Retina (tissue), 1 donor: ENCODE measurements around the gene THAP11.
"Not testable (repeated sequence)": the region's sequence is repeated elsewhere in the genome, so short reads cannot be mapped to it uniquely, and the experiment has no call there.

Experiments used
- DNase-seq: peaks from one replicate; pipeline ENCODE4 v3.0.0-alpha.2; 2016

Gene THAP11

DNA sequence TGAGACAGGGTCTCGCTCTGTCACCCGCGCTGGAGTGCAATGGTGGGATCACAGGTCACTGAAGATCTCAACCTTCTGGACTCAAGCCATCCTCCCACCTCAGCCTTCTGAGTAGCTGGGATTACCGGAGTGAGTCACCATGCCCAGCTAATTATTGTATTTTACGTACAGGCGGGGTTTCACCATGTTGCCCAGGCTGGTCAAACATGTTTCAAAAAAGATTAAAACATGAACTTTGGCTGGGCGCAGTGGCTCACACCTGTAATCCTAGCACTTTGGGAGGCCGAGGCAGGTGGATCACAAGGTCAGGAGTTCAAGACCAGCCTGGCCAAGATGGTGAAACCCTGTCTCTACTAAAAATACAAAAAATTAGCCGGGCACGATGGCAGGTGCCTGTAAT lies 4.9 kb upstream of the THAP11 start:
- not testable (repeated sequence) for DNase-seq

GRCh38 chr16:67837811-67838210 lies 4.3 kb upstream of the THAP11 start:
- DNase-seq = no peak

- no peak for DNase-seq
Observed at GRCh38 chr16:67841198-67841815, 813 bp upstream of the THAP11 start.

DNA sequence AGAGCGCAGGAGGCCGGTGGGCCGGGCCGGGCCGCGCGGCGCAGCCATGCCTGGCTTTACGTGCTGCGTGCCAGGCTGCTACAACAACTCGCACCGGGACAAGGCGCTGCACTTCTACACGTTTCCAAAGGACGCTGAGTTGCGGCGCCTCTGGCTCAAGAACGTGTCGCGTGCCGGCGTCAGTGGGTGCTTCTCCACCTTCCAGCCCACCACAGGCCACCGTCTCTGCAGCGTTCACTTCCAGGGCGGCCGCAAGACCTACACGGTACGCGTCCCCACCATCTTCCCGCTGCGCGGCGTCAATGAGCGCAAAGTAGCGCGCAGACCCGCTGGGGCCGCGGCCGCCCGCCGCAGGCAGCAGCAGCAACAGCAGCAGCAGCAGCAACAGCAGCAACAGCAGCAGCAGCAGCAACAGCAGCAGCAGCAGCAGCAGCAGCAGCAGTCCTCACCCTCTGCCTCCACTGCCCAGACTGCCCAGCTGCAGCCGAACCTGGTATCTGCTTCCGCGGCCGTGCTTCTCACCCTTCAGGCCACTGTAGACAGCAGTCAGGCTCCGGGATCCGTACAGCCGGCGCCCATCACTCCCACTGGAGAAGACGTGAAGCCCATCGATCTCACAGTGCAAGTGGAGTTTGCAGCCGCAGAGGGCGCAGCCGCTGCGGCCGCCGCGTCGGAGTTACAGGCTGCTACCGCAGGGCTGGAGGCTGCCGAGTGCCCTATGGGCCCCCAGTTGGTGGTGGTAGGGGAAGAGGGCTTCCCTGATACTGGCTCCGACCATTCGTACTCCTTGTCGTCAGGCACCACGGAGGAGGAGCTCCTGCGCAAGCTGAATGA lies 606 bp downstream of the THAP11 start:
- DNase-seq = peak; percentile 87

DNA sequence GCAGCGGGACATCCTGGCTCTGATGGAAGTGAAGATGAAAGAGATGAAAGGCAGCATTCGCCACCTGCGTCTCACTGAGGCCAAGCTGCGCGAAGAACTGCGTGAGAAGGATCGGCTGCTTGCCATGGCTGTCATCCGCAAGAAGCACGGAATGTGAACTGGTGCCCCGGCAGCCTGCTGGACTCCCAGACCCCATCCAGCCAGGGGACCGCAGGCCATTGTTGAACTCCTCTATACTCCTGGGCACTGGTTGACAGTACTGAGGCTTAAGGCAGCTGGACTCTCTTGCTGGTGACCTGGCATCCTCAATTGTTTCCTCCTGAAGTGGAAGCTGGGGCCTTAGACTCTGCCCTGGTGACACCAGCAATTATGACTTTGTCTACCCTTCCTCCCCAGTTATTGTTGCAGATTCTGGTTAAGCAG lies 1.2 kb downstream of the THAP11 start:
- no peak for DNase-seq

DNA sequence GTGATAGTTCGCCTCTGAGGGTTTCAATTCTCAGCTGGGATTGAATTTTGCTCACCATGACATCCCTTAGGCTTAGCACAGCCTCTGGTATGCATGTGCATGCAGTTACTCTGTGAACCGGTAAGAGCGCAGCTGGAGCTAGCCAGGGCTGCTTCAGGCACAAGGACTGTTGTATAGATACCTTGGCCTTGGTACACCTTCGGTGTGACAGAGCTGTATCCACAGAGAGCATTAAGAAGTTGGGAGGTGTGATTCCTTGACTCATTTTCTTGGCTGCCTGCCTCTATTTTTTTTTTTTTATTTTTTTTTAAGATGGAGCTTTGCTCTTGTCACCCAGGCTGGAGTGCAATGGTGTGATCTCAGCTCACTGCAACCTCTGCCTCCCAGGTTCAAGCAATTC lies 2.4 kb downstream of the THAP11 start:
- DNase-seq = no peak

GRCh38 chr16:67845291-67846062 lies 3.4 kb downstream of the THAP11 start:
- DNase-seq = no peak

GRCh38 chr16:67846063-67846319 lies 3.9 kb downstream of the THAP11 start:
- DNase-seq = no peak

DNA sequence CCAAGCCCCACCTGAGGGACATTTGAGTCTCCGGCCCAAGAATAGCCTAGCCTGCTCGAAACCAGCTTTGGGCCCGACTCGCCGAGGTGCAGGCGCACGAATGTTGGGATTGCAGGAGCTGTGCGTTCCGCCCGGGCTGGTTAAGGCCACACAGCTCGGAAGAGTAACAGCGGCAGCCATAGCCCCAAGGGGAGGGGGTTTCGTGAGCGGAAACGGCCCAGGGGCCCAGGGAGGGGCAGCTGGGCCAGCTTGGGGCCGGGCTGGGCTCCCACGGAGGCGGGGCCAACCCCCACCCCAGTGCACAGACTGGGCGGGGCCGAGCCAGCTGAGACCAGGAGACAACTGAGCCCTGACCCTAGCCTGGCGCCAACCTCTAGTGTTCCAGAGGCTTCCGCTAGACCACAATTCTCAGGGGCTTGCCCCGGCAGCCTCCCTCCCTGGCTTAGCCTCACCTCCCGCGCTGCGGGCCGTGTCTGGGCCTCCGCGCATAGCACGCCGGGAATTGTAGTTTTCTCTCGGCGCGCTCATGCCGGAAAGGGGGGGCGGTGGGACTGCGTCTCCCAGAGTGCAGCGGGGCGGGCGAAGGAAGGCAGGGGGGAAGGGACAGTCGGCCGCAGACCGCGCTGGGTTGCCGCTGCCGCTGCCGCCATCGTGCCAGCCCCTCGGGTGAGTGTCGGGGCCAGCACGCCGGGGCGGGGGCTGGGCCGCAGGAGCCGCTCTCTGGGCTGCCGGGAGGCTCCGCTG lies 4.4 kb downstream of the THAP11 start, which contains the start of gene NUTF2:
TSS of gene NUTF2 (plus strand) at position 614 of the 744 bp plus-strand sequence. CDS start 18,198 bp downstream, outside the sequence.
- peak; percentile 99 for DNase-seq

DNA sequence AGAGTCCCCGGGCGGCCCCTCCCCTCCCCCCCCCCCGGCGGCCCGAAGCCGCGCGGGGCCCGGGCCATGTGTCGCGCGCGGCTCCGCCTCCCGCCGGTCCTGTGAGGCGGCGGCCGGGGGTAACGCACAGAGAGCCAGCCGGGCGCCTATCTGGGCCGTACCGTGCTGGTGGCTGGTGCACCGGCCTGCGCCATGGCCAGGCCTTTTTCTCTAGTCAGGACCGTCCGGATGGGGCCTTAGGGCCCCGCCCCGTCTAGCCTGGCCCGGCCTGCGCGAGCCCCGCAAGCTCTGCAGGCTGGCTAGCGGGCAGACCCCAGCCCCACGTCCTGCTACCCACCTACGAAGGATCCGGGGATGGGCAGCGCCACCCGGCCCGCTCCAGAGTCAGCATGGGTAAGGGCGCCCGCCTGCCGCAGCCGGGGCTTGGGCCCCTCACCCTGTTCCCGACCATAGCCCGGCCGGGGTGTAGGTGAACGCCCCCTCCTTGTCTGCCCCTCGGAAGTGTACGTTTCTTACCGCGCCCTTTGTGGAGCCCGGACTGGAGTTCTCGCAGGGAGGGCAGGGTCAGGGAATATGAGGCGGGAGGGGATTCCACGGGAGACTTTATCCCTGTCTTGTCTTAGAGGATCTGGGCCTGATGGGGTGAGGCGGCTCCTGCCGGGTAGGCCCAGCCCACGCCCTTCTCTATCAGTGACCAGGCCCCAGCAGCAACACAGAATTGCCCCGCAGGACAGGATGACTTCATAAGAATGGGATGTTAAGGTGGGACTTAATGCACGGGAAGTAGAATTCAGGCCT lies 5.1 kb downstream of the THAP11 start, which contains the start of gene CENPT:
TSS of gene CENPT (minus strand) at position 630 of the 798 bp plus-strand sequence. CDS start 13,834 bp downstream, outside the sequence.
- peak; percentile 66 for DNase-seq

DNA sequence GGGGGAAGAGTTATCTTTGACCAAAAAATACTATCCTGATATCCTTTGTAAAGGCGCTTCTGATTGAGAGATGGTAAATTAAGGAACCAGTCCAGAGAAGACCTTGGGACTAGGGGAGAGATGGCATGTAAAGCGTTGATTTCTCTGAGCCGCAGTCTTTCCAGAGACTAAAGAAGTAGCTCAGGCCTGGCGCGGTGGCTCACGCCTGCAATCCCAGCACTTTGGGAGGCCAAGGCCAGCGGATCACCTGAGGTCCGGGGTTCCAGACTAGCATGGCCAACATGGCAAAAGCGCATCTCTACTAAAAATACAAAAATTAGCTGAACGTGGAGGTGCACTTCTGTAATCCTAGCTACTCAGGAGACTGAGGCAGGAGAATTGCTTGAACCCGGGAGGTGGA lies 6.0 kb downstream of the THAP11 start:
- no peak for DNase-seq

- no peak for DNase-seq
Observed at GRCh38 chr16:67853670-67854069, 11.6 kb downstream of the THAP11 start.

DNA sequence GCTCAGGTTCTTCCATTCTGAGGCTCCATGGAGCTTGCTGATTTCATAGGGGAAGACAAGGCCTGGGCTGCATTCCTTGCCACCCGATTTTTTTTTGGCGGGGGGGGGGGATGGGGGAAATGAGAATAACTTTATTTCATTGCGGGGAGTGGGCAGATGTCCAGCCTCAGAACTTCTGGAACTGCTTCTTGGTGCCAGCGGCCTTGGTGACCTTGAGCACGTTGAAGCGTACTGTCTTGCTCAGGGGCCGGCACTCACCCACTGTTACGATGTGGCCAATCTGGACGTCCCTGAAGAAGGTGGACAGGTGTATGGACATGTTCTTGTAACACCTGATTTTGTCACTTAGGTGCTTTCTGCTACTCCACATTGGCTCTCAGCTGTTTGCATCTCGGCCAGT lies 13.7 kb downstream of the THAP11 start:
- DNase-seq = no peak

DNA sequence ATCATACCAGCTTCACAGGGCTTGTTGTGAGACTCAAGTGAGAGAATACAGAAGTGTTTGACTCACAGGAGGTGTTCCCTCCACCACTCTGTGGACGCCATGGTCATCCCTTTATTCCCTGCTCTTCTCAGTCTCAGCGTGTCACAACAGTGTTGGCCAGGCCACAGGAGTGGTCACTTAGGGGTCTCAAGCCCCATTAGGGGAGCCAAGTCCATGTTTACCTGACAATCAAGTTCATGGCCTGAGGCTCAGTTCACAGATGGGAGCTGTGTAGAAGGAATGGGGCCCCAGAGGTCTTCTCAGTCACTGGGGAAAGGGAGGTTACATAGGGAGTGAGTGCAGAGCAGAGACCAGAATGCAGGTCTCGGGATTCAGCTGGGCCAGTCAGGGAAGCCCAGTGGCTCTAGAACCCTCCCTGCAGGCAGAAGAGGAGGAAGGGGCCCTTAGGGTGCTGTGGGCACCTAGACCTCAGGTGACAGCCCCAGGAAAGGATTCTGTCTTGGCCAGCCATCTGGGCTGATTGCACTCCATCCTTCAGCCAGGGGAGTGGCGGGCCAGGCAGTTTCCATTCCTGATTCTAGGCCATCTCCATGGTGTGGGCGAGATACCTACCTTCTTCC lies 14.9 kb downstream of the THAP11 start:
- no peak for DNase-seq

DNA sequence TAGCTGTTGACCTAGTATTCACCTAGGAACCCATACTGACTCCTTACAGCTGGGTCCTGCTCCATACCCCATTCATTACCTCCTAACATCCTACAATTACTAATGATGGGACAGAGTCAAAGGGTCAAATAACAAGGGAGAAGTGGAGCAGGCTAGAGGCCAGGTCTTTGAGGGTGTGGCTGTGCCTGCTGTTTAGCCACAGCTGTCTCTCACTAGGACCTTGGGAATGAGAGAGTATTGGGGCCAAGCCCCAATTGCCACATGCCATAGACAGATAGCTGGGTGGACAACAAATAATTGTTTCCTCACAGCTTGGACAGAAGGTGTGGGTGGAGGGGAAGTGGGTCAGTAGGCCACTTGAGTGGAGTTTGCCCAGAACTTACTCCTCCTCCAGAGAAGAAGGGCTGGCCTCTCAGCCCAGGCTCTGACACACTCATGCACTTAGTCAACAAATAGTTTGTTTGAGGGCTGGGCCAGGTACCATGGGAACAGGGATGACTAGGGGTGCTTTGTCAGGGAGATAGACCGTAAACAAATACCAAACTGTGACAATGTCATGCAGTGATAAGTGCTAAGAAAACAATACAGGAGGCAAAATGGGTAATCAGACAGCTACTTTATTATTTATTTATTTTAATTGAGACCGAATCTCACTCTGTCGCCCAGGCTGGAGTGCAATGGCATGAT lies 15.6 kb downstream of the THAP11 start:
- DNase-seq = no peak

- no peak for DNase-seq
Observed at GRCh38 chr16:67858500-67858899, 16.4 kb downstream of the THAP11 start.

- DNase-seq = no peak
Observed at GRCh38 chr16:67860589-67861398, 18.7 kb downstream of the THAP11 start.

DNA sequence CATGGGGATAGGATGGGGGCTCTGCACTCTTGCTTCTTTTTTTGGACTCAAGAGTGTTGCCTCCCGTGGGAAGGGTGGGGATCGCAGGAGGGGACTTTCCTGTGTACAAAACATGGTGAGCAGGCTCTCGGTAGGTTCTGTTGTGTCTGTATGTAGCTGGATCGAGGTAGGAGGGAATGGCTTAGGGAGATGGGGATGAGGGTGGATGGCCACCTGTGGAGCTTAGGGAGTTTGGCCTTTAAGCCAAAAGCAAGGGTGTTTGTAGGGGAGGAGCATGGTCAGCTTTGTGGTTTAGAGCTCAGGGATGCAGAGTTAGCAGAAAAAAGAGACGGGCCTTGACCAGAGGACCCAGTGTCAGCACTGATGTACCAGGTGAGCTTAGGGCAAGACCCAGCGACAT lies 19.8 kb downstream of the THAP11 start:
- no peak for DNase-seq

DNA sequence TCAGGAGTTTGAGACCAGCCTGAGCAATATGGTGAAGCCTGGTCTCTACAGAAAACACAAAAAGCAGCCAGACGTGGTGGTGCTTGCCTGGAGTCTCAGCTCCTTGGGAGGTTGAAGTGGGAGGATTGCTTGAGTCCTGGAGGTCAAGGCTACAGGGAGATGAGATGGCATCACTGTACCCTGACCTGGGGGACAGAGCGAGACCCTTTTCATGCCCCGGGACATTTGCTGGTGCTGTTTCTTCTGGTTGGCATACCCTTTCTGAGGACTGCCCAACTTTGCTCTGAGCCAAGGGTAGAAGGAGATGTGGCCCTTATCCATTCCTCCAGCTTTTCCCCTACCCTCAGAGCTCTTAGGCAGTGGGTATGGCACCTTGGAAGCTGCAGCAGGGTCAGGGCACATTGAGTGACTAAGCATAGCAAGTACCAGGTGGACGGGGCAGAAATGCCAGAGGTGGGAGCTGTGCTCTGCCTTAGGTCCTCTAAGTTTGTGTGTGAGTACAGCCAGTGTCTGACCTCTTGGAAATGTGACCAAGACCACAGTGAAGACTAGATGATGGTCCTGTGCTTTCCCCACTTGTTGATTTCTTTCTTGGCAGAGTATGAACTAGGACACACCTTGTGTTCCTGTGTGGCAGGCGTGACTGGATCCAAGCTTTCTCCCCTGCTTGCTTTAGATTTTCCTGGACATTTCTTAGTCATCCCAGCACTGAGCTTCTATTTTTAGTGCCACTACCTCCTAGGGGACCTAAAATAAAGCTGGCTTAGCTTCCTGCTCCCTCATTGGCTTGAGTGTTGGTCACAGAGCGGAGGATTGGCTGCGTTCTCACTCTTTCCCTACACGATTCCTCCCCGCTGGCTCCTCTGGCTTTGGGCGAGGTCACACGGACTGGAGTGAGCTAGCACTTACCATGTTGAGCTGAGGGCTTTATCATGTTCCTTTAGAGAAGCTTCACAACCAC lies 20.8 kb downstream of the THAP11 start:
- DNase-seq = no peak
